GM21737 (cell line): Measurements from ENCODE around the gene TSPAN4.

Experiments
- ATAC-seq: cut with Tn5 transposase; IDR thresholded peaks from one replicate; pipeline ENCODE4 v1.9.1; 2021; ENCODE audit warnings: mild to moderate bottlenecking, moderate library complexity; ENCODE audit not compliant: unreplicated experiment

The TSPAN4 gene

DNA sequence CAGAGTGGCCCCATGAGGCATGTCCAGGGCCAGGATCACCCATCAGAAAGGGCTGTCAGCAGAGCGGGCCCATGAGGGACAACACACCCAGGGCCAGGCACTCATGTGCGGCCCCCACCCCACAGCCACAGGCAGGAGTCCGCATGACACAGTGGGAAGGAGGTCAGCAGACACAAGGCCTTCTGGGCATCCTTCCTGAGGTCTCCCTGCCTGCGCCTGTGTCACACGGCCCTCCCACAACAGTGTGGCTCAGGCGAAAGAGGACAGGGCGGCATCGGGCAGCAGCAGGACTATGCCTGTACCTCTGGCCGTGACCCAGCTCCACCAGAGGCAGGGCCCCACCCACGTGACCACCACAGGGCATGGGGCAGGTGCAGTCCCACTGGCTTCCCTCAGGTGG, 40.9 kb downstream of the TSPAN4 start:
- ATAC-seq, result no peak

DNA sequence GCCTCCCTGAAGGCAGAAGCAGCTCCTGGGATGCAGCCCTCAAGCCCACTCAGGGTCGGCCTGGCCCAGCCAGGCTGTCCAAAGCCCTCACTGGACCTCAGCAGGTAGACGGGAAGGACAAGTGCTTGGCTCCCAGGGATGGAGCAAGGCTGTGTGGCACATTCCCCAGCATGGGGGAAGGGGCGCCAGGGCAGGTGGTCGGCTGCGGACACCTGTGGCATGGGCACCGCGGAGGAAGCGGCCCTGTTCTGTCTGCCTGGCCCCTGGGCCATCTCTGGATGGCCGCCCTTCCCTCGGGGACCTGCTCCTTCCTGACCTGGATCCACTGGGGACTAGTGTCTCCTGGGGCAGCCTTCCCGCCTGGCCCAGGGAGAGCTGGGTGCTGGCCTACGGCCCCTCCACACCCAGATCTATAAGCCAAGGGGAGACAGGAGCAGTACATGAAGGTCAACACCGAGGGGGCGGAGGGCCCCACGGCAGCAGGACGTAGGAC, 42.0 kb downstream of the TSPAN4 start:
- no peak for ATAC-seq

DNA sequence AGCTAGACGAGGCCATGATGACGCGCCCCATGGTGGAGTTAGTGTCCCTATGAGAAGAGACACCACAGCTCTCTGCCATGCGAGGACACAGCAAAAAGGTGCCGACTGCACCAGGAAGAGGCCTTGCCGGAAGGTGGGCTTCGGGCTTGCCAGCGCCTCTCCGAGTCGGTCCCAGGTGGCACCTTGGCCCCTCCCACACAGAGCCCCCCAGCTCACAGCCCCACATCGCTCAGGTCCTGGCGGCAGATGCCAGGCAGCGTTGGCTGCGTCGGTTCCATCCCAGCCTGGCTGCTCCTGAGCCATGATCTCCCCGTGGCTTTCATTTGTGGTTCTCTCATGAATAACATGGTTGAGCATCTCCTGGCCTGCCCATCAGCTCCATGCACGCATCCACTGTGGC, 43.9 kb downstream of the TSPAN4 start:
- no peak for ATAC-seq

DNA sequence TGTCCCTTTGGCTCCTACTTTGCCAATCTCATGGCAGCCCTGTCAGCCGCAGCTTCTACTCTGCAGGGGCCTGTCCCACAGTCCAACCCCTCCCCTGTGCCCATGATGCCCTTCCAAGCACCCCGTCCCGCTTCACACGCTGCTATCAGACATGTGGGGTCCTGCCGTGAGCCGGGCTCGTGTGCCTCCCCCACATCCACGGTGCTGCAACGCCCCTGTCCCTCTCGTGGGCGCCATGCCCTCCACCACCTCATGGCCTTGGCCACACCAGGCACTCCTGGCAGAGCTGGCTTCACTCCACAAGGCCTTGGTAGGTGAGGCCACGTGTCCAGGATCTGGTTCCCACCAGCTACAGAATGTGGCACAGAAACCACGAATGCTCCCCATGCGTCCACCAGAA, 44.9 kb downstream of the TSPAN4 start:
- no peak for ATAC-seq

DNA sequence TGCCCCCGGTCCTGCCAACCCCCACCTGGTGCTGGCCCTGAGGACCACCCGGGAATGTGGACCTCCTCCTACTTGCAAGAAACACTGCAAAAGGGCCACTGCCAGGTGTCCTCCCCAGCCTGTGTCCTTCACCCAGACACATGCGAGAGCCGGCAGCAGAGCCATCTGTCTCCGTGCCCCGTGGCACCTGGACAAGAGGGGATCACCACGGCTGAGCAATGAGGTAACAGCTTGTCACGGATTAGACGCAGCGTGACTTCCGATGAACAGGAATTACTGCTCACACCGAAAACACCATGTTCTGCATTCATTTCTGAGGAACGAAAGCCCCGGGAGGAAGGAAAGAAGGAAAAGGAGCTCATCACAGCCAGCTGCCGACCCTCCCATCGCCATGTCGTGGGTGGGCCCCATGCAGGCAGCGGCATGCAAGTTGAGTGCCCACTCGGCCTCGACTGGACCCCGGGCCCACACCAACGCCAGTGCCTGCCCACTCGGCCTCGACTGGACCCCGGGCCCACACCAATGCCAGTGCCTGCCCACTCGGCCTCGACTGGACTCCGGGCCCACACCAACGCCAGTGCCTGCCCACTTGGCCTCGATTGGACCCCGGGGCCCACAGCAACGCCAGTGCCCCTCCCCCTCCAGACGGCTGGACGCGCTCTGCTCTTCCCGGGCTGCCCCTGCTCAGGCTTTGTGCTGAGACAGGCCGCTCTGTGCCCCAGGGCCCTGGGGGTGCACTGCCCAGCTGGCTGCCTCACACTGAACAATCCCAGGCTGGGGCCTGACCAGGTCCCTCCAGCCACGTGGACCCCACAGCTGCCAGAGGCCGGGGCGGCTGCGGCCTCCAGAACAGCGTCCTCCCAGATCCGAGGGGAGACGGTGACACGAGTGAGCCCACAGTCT, 45.9 kb downstream of the TSPAN4 start:
- no peak for ATAC-seq

DNA sequence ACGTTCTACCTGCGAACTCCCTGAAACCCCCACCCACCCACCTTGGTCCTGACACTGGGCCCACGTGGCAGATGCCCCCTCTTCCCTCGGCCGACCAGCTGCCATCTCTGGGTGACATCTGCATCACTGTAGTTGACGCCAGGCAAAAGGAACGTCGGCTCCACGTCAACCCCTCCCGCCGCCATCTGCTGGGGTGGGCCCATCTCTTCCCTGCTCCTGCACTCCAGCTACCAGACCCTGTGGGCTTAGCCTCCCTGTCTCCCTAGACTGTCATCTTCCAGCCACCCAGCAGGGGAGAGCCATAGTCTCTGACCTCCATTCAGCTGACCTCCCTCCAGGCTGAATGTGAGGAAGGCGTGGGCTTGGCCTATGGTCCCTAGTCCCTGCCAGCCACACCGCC, 46.6 kb downstream of the TSPAN4 start:
- no peak for ATAC-seq

DNA sequence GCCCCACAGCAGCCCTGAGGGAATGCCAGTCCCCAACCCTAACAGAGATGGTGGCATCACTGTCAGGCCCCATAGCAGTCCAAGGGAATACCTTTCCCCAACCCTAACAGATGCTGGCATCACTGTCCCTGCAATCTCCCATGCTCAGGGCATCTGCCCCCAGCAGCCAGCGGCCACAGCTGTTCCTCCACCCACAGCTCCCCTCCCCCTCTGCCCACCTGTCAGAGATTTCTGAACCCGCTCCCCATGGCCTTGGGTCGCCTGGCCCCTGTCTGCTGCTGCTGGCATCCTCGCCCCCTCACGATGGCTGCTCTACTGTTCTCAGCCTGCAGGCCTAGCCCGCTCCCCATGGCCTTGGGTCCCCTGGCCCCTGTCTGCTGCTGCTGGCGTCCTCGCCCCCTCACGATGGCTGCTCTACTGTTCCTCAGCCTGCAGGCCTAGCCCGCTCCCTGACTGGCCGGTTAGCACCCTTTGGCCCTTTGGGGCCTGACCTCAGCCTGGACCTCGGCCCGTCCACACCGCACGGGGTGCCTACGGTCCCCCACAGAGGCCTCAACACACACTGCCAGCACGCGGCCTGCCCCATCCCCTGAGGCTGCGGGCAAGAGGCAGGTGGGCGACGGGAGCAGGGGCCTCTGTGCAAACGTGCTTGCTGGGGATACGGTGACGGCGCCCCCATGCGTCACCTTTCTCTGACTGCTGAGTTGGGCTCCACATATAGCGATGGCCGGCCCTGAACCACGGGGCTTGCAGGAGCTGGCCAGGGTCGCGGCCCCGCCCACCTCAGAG, 47.2 kb downstream of the TSPAN4 start:
- ATAC-seq, result no peak

DNA sequence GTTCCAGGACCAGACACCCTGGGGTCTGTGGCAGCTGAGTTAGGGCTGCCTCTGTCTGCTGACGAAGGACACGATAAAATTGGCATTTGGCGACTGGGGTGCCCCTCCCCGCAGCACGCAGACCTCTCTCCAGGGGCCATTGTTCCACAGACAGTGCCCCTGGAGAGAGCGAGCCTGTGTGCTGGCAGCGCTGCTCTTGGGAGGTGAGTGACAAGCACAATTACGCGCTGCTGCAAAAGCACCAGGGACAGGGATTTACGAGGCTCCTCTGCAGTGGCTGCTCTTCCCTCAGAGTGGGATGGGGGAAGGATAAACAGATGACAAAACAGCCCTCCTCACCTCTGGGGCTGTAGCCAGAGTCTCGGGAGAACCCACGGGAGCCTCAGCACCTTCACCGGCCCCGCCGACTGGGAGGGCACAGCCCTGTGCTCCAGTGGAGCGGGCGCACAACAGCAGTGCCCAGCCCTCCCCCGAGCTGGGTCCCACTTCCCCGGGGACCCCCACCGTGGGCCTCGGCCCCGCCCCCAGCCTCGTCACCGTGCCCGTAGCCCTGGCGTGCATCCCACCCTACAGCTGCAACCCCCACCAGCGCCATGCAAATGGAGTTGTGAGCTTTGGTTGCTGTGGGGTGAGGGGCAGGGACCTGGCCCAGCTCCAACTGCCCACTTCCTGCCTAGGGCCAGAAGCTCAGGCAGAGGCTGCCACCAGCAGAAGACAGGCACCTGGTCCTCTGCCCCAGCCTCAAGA, 48.3 kb downstream of the TSPAN4 start:
- no peak for ATAC-seq

DNA sequence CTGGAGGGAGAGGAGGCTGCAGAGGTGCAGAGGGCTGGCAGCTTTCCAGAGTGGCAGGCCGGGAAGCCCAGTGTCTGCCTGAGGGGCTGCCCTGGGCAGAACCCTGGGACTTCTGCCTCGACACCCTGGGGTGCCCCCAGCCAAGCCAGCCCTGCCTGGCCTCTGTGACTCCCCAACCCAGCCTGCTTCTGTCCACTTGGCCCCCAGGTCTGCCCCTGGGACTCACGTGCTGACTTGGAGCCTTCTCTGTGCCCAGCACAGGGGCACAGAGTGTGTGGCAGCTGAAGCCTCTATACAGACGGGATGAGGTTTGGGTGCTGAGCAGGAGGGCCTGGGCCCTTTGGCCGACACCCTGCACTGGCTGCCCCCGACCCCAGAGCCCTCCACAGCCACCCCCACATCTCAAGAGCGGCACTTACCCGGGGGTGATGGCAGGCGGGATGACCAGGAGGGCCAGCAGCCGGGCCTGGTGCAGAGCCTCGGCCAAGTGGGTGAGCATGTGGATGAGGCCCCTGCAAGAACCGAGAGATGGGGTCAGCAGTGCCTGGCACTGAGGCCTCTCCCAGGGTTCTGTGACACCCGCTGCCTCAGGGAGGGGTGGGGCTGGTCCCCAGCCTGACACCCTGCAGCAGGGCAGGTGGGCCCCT, 50.5 kb downstream of the TSPAN4 start:
- ATAC-seq, result no peak

DNA sequence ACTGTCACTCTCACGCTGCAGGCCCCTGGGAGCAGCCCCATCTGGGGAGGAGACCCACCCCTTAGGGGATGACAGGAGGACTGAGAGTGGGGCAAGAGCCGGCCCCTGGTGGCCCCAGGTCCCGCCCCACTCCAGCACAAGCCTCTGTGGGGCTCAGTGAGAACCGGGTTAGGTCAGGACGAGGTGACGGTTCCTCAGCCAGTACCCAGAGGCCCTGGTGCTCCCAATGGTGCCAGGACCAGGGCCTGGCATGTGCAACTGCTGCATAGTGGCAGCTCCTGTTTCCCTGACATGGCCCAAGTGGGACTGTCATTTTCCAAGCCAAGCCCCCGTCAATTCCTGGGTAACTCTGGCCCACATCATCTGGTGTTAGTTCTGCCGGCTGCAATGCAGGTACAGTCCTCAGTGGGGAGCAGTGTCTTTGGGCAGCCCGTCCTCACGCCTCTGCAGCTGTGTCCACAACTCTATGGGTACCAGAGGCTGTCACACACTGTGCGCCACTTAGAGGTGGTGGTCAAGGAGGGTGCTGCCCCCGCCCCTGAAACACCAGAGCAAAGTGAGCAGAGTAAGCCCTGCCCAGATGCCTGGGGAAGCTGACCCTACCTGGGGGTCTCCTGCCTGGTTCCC, 52.0 kb downstream of the TSPAN4 start:
- no peak for ATAC-seq

DNA sequence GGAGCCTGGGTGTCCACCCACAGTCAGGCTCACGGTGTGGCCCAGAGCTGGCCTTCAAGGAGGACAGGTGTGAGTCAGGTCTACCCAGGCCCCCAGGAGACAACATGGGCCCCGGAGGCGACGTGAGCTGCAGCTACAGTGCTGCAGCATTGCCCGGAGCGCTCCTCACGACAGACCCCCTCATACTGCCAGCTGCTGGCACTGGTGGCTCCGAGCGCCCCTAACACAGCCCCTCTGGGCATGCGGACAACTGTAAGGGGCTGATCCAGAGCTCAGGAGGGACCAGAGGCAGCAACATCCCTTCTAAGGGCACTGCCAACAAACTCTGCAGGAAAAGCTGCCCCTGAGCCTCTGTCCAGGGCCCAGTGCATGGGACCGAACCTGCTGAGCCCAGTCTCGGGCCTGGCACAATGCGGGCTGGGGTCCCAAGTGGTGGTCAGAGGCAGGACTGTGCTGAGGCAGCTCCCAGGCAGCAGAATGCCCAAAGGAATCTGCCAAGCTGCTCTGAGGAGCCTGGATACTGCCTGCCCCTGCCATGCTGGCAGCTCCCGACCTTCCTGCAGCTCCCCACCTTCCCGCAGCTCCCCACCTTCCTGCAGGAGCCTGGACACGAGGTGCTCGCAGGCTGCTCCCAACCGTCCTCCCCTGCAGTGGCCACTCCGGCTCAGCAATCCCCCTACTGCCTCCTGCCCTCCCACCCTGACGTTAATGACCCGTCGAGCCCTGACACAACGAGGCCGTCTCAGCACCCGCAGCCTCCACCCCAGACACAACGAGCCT, 52.9 kb downstream of the TSPAN4 start:
- no peak for ATAC-seq

DNA sequence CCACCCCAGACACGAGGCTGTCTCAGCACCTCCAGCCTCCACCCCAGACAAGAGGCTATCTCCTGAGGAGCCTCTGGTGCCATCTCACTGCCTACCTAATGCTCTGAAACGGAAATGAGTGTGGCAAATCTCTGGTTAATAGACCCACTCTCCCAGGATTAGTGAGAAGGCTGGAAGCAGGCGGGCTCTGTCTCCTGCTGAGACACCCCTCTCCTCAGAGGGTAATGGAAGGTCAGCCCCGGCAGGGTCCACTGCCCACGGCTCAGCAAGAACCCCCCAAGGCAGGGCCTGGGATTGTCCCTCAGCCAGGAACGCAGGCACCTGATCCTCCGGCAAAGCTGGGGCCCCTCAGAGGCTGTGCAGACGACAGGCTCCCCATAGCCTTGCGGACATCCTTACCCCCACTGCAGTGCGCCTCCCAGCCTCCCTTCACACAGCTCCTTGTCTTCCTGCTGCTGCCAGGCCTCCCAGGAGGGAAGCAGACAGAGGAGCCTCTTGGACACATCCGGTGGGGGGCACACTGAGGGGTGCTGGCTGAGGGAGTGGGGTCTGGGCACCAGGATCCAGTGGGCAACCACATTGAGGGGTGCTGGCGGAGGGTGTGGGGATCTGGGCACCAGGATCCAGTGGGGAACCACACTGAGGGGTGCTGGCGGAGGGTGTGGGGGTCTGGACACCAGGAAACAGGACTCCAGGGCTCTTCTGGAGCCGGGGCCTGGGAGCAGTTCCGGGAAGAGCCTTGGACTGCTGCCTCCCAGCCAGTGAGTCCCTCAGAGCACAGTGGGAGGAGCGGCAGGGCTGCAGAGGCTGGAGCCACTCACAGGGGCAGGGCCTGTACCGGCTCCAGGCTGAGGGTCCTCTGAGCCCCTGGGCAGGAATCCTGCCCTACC, 54.8 kb downstream of the TSPAN4 start:
- ATAC-seq, result no peak

DNA sequence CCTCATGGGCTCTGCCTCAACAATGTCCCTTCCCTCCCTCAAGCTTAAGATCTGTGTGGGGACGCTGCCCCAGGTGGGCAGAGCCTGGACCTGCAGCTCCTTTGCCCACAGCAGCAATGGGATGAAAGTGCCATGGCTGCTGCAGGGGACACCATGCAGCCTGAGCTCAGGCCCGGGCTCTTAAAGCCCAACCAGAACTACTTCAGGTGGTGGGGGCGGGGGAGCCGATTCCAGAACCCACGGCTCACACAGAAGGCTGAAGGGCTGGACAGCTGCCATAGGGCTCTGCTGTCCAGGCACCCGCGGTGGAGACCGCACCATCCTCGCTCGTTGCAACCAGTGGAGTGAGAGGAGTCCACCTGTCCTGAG, 55.5 kb downstream of the TSPAN4 start:
- no peak for ATAC-seq

DNA sequence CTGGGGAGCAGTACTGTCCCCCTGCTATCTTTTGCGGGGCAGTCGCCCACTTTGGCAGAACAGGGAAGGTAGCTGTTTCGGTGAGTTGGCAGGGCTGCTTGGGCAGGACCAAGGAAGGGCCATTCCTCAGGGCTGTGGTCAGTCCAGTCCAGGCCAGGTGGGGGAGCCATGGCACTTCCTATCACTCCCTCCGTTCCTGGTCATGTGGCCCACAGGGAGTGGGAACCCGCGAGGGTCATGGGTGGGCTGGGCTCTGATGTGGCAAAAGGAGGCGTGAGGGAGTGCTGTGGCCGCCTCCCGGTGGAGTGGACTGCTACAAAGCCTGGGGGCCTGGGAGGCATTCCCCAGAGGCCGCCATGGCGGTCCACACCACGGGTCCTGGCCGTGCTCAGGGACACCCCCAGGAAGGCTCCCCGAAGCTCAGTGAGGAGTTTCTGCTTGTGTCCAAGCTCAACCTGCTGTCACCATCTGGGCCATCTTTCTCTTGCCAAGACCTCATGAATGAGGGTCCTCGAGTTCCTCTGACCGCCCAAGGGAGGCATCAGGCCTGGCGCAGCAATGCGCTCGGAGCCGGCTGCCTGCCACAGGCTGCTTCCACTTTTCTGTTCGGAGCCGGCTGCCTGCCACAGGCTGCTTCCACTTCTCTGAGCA, 56.0 kb downstream of the TSPAN4 start:
- ATAC-seq, result no peak

DNA sequence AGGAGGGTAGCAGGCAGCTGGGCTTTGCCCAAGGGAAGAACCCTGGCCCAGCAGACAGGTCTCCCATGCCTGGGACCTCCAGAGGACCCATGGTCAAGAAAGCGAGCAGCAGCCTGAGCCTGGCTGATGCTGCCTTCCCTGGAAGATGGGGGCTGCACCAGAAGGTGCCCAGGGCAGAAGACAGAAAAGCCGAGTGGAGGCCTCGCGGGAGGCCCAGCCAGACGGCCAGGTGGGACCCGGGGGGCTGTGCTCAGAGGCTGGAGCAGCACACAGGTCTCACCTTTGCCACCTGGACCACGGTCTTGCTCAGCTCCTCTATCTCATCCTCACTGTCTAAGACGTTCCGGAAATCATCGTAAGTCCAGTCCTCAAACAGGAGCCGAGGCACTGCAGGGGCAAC, 57.1 kb downstream of the TSPAN4 start:
- no peak for ATAC-seq

DNA sequence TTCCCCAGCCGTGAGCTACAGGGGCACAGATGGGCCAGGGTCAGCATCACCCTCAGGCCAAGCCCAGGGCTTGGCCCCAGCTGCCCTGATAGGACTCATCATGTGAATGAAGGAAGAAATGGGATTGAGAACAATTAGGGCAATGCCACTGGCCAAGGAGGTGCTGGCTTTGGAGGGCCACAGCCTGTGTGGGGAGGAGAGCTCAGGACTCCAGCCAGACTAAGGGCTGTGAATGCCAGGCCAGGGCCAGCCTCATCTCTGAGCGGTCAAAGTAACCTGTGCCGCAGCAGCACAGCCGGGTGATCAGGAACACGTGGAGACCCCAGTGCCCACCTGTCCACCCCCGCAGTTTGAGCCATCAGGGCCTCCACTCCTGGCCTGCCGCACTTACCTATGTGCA, 57.9 kb downstream of the TSPAN4 start:
- no peak for ATAC-seq

DNA sequence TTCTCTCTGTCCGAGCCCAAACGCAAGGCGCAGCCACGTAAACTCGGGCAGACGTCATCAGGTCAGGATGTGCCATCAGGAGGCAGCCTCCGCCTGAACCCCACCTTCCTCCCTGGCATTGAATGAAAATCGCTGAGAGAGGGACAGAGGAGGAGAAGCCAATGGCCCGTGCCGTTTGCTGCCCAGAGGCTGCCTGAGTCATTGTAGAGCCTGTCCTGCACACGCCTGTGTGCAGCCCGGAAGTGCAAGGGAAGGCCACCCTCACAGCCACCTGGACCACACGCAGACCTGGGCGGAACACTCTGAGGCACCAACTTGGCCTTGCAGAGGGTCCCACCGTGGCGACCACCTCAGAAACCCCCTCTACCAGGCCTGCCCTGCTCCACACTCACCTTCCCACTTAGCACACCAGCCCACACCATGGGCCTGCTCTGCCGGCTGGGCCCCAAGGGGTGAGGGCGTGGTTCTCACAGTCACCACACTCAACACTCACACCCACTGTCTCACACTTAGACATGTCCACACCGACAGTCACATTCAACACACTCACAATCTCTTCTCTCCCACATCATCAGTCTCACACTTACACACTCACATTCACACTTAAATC, 58.9 kb downstream of the TSPAN4 start:
- no peak for ATAC-seq

DNA sequence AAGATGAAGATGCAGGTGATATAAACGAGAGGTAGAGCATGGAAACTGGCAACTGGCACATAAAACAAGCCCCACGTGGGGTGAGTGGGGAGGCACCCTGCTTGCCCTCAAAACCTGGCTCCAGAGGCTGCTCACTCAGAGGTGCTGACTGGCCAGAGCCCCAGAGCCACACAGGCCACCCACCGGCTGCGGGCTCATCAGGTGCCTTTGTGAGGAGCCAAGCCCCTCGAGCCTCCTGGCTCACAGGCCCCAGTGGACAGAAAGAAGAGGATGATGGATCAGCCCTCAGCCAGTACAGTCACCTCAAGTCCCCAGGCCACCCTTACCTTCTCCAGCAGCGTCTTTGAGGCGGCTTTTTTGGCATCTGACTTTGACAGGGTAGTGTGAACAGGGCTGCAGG, 61.7 kb downstream of the TSPAN4 start:
- no peak for ATAC-seq
